HepG2 (cell line): Measurements from ENCODE around the gene OXLD1. TPM values are rescaled to one million over a fixed set of nuclear protein-coding genes. Genes with fewer than 3 reads are reported as not detected.

Experiments
- EHMT2 ChIP-seq: fragments of 200-600 bp; sonication (generic); IDR thresholded peaks from 2 replicates; pipeline ENCODE4 v1.7.0; 2017; ENCODE audit warnings: antibody characterized with exemption, low read depth, low read length, borderline replicate concordance
- GLI4 ChIP-seq: sonication (generic); formaldehyde crosslinking; IDR thresholded peaks from 2 replicates; pipeline ENCODE4 v1.5.1; 2020; ENCODE audit warnings: missing genetic modification reagents, mild to moderate bottlenecking, moderate library complexity, borderline replicate concordance
- MIXL1 ChIP-seq: IDR thresholded peaks from 2 replicates; pipeline ENCODE4 v1.6.1; 2016
- PHB2 ChIP-seq: fragments of 450-650 bp; IDR thresholded peaks from 2 replicates; pipeline ENCODE4 v1.6.1; 2018; ENCODE audit not compliant: partially characterized antibody
- POGZ ChIP-seq: sonication (generic); formaldehyde crosslinking; IDR thresholded peaks from 2 replicates; pipeline ENCODE4 v1.4.0; 2020; ENCODE audit warnings: mild to moderate bottlenecking, missing genetic modification reagents
- PPARG ChIP-seq: conservative IDR thresholded peaks from 2 replicates; pipeline ENCODE4 v1.6.1; 2016; ENCODE audit warnings: missing biosample characterization, missing genetic modification reagents
- RBFOX2 ChIP-seq: fragments of 200-400 bp; formaldehyde crosslinking; IDR thresholded peaks from 2 replicates; pipeline ENCODE4 v1.6.1; 2017; ENCODE audit warnings: low read depth, mild to moderate bottlenecking, low read length
- RBM39 ChIP-seq: fragments of 200-400 bp; formaldehyde crosslinking; IDR thresholded peaks from one replicate; pipeline ENCODE4 v1.6.1; 2018; ENCODE audit warnings: antibody characterized with exemption, mild to moderate bottlenecking, low read depth, low read length; ENCODE audit not compliant: poor library complexity, severe bottlenecking
- SMYD3 ChIP-seq: sonication (generic); formaldehyde crosslinking; IDR thresholded peaks from 2 replicates; pipeline ENCODE4 v1.8.1; 2023; ENCODE audit warnings: mild to moderate bottlenecking, missing genetic modification reagents
- U2AF1 ChIP-seq: fragments of 200-400 bp; formaldehyde crosslinking; optimal IDR thresholded peaks from 2 replicates; pipeline ENCODE3; 2017; ENCODE audit warnings: mild to moderate bottlenecking, low read depth, low read length
- XBP1 ChIP-seq: sonication (generic); formaldehyde crosslinking; IDR thresholded peaks from 2 replicates; pipeline ENCODE4 v1.5.0; 2020; ENCODE audit warnings: missing genetic modification reagents
- ZNF138 ChIP-seq: sonication (generic); formaldehyde crosslinking; IDR thresholded peaks from 2 replicates; pipeline ENCODE4 v1.5.0; 2020; ENCODE audit warnings: mild to moderate bottlenecking, low read depth, missing genetic modification reagents
- ZNF232 ChIP-seq: sonication (generic); formaldehyde crosslinking; IDR thresholded peaks from 2 replicates; pipeline ENCODE4 v1.4.0; 2020; ENCODE audit warnings: missing genetic modification reagents, borderline replicate concordance
- ZNF317 ChIP-seq: sonication (generic); formaldehyde crosslinking; IDR thresholded peaks from 2 replicates; pipeline ENCODE4 v1.5.0; 2020; ENCODE audit warnings: mild to moderate bottlenecking, missing genetic modification reagents
- ZNF382 ChIP-seq: sonication (generic); formaldehyde crosslinking; IDR thresholded peaks from 2 replicates; pipeline ENCODE4 v1.5.0; 2020; ENCODE audit warnings: missing genetic modification reagents, mild to moderate bottlenecking, borderline replicate concordance
- ZNF629 ChIP-seq: sonication (generic); formaldehyde crosslinking; conservative IDR thresholded peaks from 2 replicates; pipeline ENCODE4 v1.5.0; 2020; ENCODE audit warnings: missing genetic modification reagents
- ZNF670 ChIP-seq: sonication (generic); formaldehyde crosslinking; IDR thresholded peaks from 2 replicates; pipeline ENCODE4 v1.8.0; 2022; ENCODE audit warnings: mild to moderate bottlenecking, missing genetic modification reagents, borderline replicate concordance
- ZNF788 ChIP-seq: sonication (generic); formaldehyde crosslinking; IDR thresholded peaks from 2 replicates; pipeline ENCODE4 v1.5.0; 2020; ENCODE audit warnings: mild to moderate bottlenecking, missing genetic modification reagents, borderline replicate concordance
- ZSCAN12 ChIP-seq: sonication (generic); formaldehyde crosslinking; IDR thresholded peaks from 2 replicates; pipeline ENCODE4 v1.9.0; 2021; ENCODE audit warnings: mild to moderate bottlenecking, missing genetic modification reagents
- polyA plus RNA-seq, 8 experiments: library from polyadenylated mRNA; depleted of rRNA in 3 of 8; stranded (reverse) in 7 of 8; unstranded in 1 of 8; fragments of >200 nt; fragmentation: Illumina TruSeq in 4 of 8; extraction: Trizol in 4 of 8; gene quantifications; 2 replicates each; pipeline versions ENCODE4 v1.2.1 to v1.2.3, GENCODE V29; 2011 to 2016; ENCODE audit warnings: low read depth in 4 of 8, missing spikeins in 1 of 8, mixed read lengths in 1 of 8; ENCODE audit not compliant: insufficient read depth in 1 of 8
- total RNA-seq, 5 experiments: library from RNA; depleted of rRNA; stranded (reverse); fragments of >200 nt; fragmentation: Illumina TruSeq; extraction: Trizol; gene quantifications; 2 replicates each; pipeline ENCODE4 v1.2.3, GENCODE V29; 2016; ENCODE audit warnings: low read depth in 1 of 5
- TF ChIP-seq, protein P1 (sequence below): sonication (generic); formaldehyde crosslinking; IDR thresholded peaks from 2 replicates; pipeline ENCODE4 v1.4.0; 2020; ENCODE audit warnings: missing genetic modification reagents, borderline replicate concordance
- TF ChIP-seq, protein P2 (sequence below): sonication (generic); formaldehyde crosslinking; IDR thresholded peaks from 2 replicates; pipeline ENCODE4 v1.8.0; 2022; ENCODE audit warnings: missing genetic modification reagents, mild to moderate bottlenecking, moderate library complexity, borderline replicate concordance
- TF ChIP-seq, protein P3 (sequence below): sonication (generic); formaldehyde crosslinking; IDR thresholded peaks from 2 replicates; pipeline ENCODE4 v1.4.0; 2020; ENCODE audit warnings: low read depth, mild to moderate bottlenecking, missing genetic modification reagents
- TF ChIP-seq, protein P4 (sequence below): fragments of 450-650 bp; IDR thresholded peaks from 2 replicates; pipeline ENCODE4 v1.6.1; 2016

OXLD1 gene
- total and polyA plus RNA-seq, 2 of the 13 experiments (the other 11 are each of a cell fraction or from before 2014, with no cell fraction given): 27.1 to 37.5 TPM

DNA sequence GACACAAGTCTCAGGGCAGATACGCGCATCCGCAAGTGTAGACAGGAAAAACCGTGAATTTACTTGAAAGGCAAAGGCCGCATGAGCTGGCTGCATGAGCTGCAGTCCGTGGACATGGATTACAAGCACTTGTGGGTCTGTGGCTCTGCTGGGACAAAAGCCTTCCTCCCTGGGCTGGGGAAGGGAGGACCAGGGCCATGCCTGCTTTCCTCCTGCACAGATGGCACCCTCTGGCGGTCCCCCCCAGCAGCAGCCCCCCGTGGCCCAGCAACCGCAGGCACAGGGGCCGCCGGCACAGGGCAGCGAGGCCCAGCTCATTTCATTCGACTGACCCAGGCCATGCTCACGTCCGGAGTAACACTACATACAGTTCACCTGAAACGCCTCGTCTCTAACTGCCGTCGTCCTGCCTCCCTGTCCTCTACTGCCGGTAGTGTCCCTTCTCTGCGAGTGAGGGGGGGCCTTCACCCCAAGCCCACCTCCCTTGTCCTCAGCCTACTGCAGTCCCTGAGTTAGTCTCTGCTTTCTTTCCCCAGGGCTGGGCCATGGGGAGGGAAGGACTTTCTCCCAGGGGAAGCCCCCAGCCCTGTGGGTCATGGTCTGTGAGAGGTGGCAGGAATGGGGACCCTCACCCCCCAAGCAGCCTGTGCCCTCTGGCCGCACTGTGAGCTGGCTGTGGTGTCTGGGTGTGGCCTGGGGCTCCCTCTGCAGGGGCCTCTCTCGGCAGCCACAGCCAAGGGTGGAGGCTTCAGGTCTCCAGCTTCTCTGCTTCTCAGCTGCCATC, 35.1 kb upstream of the OXLD1 start (continued):
- TF ChIP-seq U2AF1 (peak; percentile 11), XBP1 (CRISPR knock-in tag) (no peak), RBM39 (peak; percentile 53), MIXL1 (no peak), RBFOX2 (peak; percentile 87), ZNF788 (CRISPR knock-in tag) (0 out of 2 replicates have a peak, but pooled peaks have one; percentile 25), EHMT2 (no peak), ZNF629 (CRISPR knock-in tag) (no peak), POGZ (CRISPR knock-in tag) (no peak; the same call in 1 of the 2 replicates), ZNF138 (CRISPR knock-in tag) (no peak), GLI4 (no peak), PPARG (CRISPR knock-in tag) (no peak), ZNF232 (no peak), ZNF670 (no peak), ZNF317 (CRISPR knock-in tag) (no peak), ZSCAN12 (CRISPR knock-in tag) (no peak), ZNF382 (CRISPR knock-in tag) (no peak), PHB2 (no peak), SMYD3 (CRISPR knock-in tag) (no peak)
- TF ChIP-seq, protein P1, sequence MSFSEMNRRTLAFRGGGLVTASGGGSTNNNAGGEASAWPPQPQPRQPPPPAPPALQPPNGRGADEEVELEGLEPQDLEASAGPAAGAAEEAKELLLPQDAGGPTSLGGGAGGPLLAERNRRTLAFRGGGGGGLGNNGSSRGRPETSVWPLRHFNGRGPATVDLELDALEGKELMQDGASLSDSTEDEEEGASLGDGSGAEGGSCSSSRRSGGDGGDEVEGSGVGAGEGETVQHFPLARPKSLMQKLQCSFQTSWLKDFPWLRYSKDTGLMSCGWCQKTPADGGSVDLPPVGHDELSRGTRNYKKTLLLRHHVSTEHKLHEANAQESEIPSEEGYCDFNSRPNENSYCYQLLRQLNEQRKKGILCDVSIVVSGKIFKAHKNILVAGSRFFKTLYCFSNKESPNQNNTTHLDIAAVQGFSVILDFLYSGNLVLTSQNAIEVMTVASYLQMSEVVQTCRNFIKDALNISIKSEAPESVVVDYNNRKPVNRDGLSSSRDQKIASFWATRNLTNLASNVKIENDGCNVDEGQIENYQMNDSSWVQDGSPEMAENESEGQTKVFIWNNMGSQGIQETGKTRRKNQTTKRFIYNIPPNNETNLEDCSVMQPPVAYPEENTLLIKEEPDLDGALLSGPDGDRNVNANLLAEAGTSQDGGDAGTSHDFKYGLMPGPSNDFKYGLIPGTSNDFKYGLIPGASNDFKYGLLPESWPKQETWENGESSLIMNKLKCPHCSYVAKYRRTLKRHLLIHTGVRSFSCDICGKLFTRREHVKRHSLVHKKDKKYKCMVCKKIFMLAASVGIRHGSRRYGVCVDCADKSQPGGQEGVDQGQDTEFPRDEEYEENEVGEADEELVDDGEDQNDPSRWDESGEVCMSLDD (CRISPR knock-in tag): no peak
- TF ChIP-seq, protein P2, sequence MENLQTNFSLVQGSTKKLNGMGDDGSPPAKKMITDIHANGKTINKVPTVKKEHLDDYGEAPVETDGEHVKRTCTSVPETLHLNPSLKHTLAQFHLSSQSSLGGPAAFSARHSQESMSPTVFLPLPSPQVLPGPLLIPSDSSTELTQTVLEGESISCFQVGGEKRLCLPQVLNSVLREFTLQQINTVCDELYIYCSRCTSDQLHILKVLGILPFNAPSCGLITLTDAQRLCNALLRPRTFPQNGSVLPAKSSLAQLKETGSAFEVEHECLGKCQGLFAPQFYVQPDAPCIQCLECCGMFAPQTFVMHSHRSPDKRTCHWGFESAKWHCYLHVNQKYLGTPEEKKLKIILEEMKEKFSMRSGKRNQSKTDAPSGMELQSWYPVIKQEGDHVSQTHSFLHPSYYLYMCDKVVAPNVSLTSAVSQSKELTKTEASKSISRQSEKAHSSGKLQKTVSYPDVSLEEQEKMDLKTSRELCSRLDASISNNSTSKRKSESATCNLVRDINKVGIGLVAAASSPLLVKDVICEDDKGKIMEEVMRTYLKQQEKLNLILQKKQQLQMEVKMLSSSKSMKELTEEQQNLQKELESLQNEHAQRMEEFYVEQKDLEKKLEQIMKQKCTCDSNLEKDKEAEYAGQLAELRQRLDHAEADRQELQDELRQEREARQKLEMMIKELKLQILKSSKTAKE (CRISPR knock-in tag): no peak
- TF ChIP-seq, protein P3, sequence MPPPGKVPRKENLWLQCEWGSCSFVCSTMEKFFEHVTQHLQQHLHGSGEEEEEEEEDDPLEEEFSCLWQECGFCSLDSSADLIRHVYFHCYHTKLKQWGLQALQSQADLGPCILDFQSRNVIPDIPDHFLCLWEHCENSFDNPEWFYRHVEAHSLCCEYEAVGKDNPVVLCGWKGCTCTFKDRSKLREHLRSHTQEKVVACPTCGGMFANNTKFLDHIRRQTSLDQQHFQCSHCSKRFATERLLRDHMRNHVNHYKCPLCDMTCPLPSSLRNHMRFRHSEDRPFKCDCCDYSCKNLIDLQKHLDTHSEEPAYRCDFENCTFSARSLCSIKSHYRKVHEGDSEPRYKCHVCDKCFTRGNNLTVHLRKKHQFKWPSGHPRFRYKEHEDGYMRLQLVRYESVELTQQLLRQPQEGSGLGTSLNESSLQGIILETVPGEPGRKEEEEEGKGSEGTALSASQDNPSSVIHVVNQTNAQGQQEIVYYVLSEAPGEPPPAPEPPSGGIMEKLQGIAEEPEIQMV (CRISPR knock-in tag): no peak
- TF ChIP-seq, protein P4, sequence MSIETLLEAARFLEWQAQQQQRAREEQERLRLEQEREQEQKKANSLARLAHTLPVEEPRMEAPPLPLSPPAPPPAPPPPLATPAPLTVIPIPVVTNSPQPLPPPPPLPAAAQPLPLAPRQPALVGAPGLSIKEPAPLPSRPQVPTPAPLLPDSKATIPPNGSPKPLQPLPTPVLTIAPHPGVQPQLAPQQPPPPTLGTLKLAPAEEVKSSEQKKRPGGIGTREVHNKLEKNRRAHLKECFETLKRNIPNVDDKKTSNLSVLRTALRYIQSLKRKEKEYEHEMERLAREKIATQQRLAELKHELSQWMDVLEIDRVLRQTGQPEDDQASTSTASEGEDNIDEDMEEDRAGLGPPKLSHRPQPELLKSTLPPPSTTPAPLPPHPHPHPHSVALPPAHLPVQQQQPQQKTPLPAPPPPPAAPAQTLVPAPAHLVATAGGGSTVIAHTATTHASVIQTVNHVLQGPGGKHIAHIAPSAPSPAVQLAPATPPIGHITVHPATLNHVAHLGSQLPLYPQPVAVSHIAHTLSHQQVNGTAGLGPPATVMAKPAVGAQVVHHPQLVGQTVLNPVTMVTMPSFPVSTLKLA: no peak
